ENCODE data around the gene CDH4.

Gene CDH4

DNA sequence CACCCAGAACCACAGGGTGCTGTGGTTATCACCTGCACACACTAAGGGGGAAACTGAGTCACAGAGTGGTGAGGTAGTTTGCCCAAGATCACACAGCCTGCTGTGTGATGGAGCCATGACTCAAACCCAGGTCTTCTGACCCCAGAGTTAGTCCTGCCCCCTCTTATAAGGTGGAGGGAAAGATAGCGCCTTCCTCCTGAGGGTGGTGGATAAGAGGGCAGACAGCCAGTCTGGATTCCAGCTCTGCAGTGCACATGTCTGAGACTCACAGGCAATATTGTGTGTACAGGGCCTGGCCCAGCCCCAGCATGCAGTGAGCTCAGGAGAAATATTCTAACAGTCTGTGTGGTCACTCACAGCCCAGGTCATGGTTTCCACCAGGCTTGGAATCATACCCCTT, 393.7 kb downstream of the CDH4 start:
- TF ChIP-seq, protein P1, sequence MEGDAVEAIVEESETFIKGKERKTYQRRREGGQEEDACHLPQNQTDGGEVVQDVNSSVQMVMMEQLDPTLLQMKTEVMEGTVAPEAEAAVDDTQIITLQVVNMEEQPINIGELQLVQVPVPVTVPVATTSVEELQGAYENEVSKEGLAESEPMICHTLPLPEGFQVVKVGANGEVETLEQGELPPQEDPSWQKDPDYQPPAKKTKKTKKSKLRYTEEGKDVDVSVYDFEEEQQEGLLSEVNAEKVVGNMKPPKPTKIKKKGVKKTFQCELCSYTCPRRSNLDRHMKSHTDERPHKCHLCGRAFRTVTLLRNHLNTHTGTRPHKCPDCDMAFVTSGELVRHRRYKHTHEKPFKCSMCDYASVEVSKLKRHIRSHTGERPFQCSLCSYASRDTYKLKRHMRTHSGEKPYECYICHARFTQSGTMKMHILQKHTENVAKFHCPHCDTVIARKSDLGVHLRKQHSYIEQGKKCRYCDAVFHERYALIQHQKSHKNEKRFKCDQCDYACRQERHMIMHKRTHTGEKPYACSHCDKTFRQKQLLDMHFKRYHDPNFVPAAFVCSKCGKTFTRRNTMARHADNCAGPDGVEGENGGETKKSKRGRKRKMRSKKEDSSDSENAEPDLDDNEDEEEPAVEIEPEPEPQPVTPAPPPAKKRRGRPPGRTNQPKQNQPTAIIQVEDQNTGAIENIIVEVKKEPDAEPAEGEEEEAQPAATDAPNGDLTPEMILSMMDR (IDR thresholded peaks at IDR 0.05; ENCODE audit: low read depth, low read length), result no peak
- DNase-seq (ENCODE audit: low read depth, low spot score), result no peak
- in situ Hi-C loops (cut with HindIII; ENCODE audit: low sequenced_read_pairs), result no loop called here
- H3K4me3 ChIP-seq (ENCODE audit: low read depth, low read length), result no peak overlapping the region

DNA sequence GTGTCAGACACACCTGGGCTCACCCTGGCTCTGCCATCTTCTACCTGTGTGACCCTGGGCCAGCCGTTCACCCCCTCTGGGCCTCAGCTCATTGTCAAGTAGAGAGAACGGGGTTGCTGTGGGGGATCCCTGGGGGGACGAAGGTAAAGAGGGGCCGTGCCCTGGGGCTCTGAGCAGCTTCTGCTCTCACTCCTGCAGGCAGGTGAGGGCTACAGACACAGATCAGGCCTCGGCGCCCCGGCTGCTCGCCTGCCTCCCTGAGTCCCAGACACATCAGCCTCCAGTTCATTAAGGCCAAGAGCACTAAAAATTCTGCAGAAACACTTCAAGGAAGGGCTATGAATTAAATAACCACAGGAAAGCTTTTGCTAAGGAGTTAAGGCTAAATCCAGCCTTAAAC, 394.4 kb downstream of the CDH4 start:
- in situ Hi-C loops (cut with HindIII; ENCODE audit: low sequenced_read_pairs), result no loop called here
- TF ChIP-seq, protein P1 (IDR thresholded peaks at IDR 0.05; ENCODE audit: low read depth, low read length), result no peak
- DNase-seq (ENCODE audit: low read depth, low spot score), result no peak
- no peak overlapping the region for H3K4me3 ChIP-seq (ENCODE audit: low read depth, low read length)

GRCh38 chr20:61646986-61647385, 394.9 kb downstream of the CDH4 start:
- in situ Hi-C loops (cut with HindIII; ENCODE audit: low sequenced_read_pairs), result no loop called here
- no peak for DNase-seq (ENCODE audit: low read depth, low spot score)
- no peak overlapping the region for H3K4me3 ChIP-seq (ENCODE audit: low read depth, low read length)
- TF ChIP-seq, protein P1 (IDR thresholded peaks at IDR 0.05; ENCODE audit: low read depth, low read length), result no peak

GRCh38 chr20:61647702-61648101, 395.6 kb downstream of the CDH4 start:
- H3K4me3 ChIP-seq (ENCODE audit: low read depth, low read length), result no peak overlapping the region
- TF ChIP-seq, protein P1 (IDR thresholded peaks at IDR 0.05; ENCODE audit: low read depth, low read length), result no peak
- DNase-seq (ENCODE audit: low read depth, low spot score), result no peak
- in situ Hi-C loops (cut with HindIII; ENCODE audit: low sequenced_read_pairs), result no loop called here

- no peak overlapping the region for H3K4me3 ChIP-seq (ENCODE audit: low read depth, low read length)
- in situ Hi-C loops (cut with HindIII; ENCODE audit: low sequenced_read_pairs), result no loop called here
- DNase-seq (ENCODE audit: low read depth, low spot score), result no peak
- TF ChIP-seq, protein P1 (IDR thresholded peaks at IDR 0.05; ENCODE audit: low read depth, low read length), result no peak
Measured at GRCh38 chr20:61649105-61649859, 397.2 kb downstream of the CDH4 start.

DNA sequence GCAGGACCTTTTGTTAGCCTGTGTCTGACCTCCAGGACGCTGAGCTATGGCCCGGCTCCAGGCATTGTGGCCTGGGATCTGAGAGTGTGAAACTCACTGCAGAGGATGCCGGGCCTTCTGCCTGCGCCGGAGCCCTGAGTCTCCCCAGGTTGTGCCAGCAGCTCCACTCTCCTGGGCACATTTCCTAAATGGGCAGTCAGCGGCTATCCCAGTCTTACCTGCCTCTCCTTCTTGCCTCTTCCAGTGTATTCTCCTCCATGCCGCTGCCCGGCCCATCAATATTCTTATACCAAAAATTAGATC, 397.8 kb downstream of the CDH4 start:
- no peak for DNase-seq (ENCODE audit: low read depth, low spot score)
- in situ Hi-C loops (cut with HindIII; ENCODE audit: low sequenced_read_pairs), result no loop called here
- TF ChIP-seq, protein P1 (IDR thresholded peaks at IDR 0.05; ENCODE audit: low read depth, low read length), result no peak
- no peak overlapping the region for H3K4me3 ChIP-seq (ENCODE audit: low read depth, low read length)

Measured in astrocyte of the spinal cord (primary cell).